COR-L47 (cell line): Measurements from ENCODE around the gene STK32A.

Experiments
- DNase-seq: peaks from one replicate; lab custom pipeline; 2025; lab: John Stamatoyannopoulos, UW

The STK32A gene

GRCh38 chr5:147426640-147427327, 192.0 kb downstream of the STK32A start:
- no peak for DNase-seq

- DNase-seq: no peak
Measured at GRCh38 chr5:147427521-147428401, 192.9 kb downstream of the STK32A start.

GRCh38 chr5:147430628-147431027, 195.8 kb downstream of the STK32A start:
- no peak for DNase-seq

- DNase-seq: no peak
Measured at GRCh38 chr5:147431586-147431985, 196.8 kb downstream of the STK32A start.

- no peak for DNase-seq
Measured at GRCh38 chr5:147432323-147432722, 197.5 kb downstream of the STK32A start.

- no peak for DNase-seq
Measured at GRCh38 chr5:147434049-147434448, 199.2 kb downstream of the STK32A start.

GRCh38 chr5:147436596-147436995, 201.8 kb downstream of the STK32A start:
- no peak for DNase-seq

- DNase-seq: no peak
Measured at GRCh38 chr5:147437161-147437596, 202.4 kb downstream of the STK32A start.
